Endothelial cell of umbilical vein (primary cell): ENCODE data around the gene ZNF223. TPM values are rescaled to one million over a fixed set of nuclear protein-coding genes. Genes with fewer than 3 reads are reported as not detected.

ENCODE experiments used
- BruUV-seq: library from RNA; stranded (reverse); fragments of 400-500 nt; replicated peaks from 2 replicates; lab custom pipeline; 2021; lab: Mats Ljungman, UMichigan
- CTCF ChIA-PET: fragments of 300-600, 350-600 bp; sonication (Branson Sonifier 250); formaldehyde crosslinking; loops from one replicate; lab custom pipeline; 2021; ENCODE audit warnings: antibody characterized with exemption, inconsistent platforms; lab: Charles Lee
- POLR2A ChIA-PET: fragments of 300-600, 350-600 bp; sonication (Branson Sonifier 250); formaldehyde crosslinking; loops from one replicate; lab custom pipeline; 2021; ENCODE audit warnings: antibody characterized with exemption, inconsistent platforms; lab: Charles Lee
- DNase-seq: peaks from one replicate; pipeline ENCODE4 v3.0.0-alpha.2; 2011; ENCODE audit warnings: low read depth, low spot score
- FAIRE-seq: peaks from 2 replicates; lab custom pipeline; 2011; peaks lifted over from hg19 to GRCh38; lab: Jason Lieb, UNC
- H2AFZ ChIP-seq: 2 replicates; pipeline ENCODE4 v1.6.0; 2012; ENCODE audit warnings: low read depth, low read length, control low read depth, inconsistent platforms
- H3K27ac ChIP-seq: 2 replicates; pipeline ENCODE4 v1.5.1; 2011; ENCODE audit warnings: low read depth, mild to moderate bottlenecking, control low read depth, low read length, moderate library complexity; ENCODE audit not compliant: insufficient read depth
- H3K27me3 ChIP-seq, 2 experiments: 2 replicates each; pipeline versions ENCODE4 v1.6.0 to v1.6.1; 2011; ENCODE audit warnings: low read length in 2 of 2, mixed read lengths in 1 of 2; ENCODE audit not compliant: control insufficient read depth in 2 of 2, insufficient read depth in 2 of 2
- H3K36me3 ChIP-seq, 2 experiments: 2 replicates in 1 of 2; 3 replicates in 1 of 2; pipeline ENCODE4 v1.5.1; 2011; ENCODE audit warnings: low read length in 2 of 2, mild to moderate bottlenecking in 1 of 2, moderate library complexity in 1 of 2; ENCODE audit not compliant: control insufficient read depth in 2 of 2, insufficient read depth in 2 of 2; ENCODE audit errors: extremely low read depth in 1 of 2
- H3K4me1 ChIP-seq: 3 replicates; pipeline ENCODE4 v1.5.1; 2011; ENCODE audit warnings: mild to moderate bottlenecking, low read length; ENCODE audit not compliant: control insufficient read depth, insufficient read depth; ENCODE audit errors: extremely low read depth
- H3K4me2 ChIP-seq: 2 replicates; pipeline ENCODE4 v1.6.1; 2011; ENCODE audit warnings: low read length, control low read depth, mixed read lengths; ENCODE audit not compliant: insufficient read depth
- H3K4me3 ChIP-seq, 3 experiments: fragments of 200-600 bp in 1 of 3; sonication (generic), shearing (Covaris generic) in 1 of 3; replicated peaks in 1 of 3; 2 replicates each; pipeline ENCODE4 v1.5.1; 2011 to 2016; ENCODE audit warnings: control low read depth in 3 of 3, low read length in 3 of 3, mild to moderate bottlenecking in 2 of 3, inconsistent platforms in 1 of 3, low read depth in 1 of 3, moderate library complexity in 1 of 3; ENCODE audit not compliant: insufficient read depth in 1 of 3
- H3K79me2 ChIP-seq: 2 replicates; pipeline ENCODE4 v1.6.0; 2012; ENCODE audit warnings: low read length, inconsistent platforms; ENCODE audit not compliant: control insufficient read depth, insufficient read depth
- H3K9ac ChIP-seq: replicated peaks from 2 replicates; pipeline ENCODE3; 2011; ENCODE audit warnings: low read length, control low read depth; ENCODE audit not compliant: insufficient read depth; ENCODE audit errors: extremely low read depth
- H3K9me1 ChIP-seq: replicated peaks from 3 replicates; pipeline ENCODE4 v1.6.0; 2011; ENCODE audit warnings: mild to moderate bottlenecking, low read length; ENCODE audit not compliant: control insufficient read depth, insufficient read depth; ENCODE audit errors: extremely low read depth
- H3K9me3 ChIP-seq: replicated peaks from 2 replicates; pipeline ENCODE4 v1.5.1; 2012; ENCODE audit warnings: low read length, inconsistent platforms; ENCODE audit not compliant: control insufficient read depth, insufficient read depth
- H4K20me1 ChIP-seq: replicated peaks from 2 replicates; pipeline ENCODE3; 2011; ENCODE audit warnings: mild to moderate bottlenecking, low read length; ENCODE audit not compliant: control insufficient read depth, insufficient read depth; ENCODE audit errors: extremely low read depth
- CTCF ChIP-seq, 2 donors: IDR thresholded peaks; 1 replicate in 1 of 2; 2 replicates in 1 of 2; pipeline ENCODE4 v1.5.1; 2011; ENCODE audit warnings: low read length in 2 of 2, mild to moderate bottlenecking in 2 of 2, moderate library complexity in 2 of 2, control low read depth in 1 of 2, inconsistent platforms in 1 of 2, low read depth in 1 of 2; ENCODE audit not compliant: insufficient read depth in 1 of 2; ENCODE audit errors: extremely low read depth in 1 of 2
- EZH2 ChIP-seq: IDR thresholded peaks from 2 replicates; pipeline ENCODE4 v1.6.1; 2012; ENCODE audit warnings: borderline replicate concordance, low read depth, mild to moderate bottlenecking, moderate library complexity, low read length, inconsistent platforms; ENCODE audit not compliant: severe bottlenecking
- FOS ChIP-seq: IDR thresholded peaks from 2 replicates; pipeline ENCODE4 v1.6.1; 2011; ENCODE audit warnings: mild to moderate bottlenecking, low read length, moderate library complexity, borderline replicate concordance; ENCODE audit not compliant: insufficient read depth
- GATA2 ChIP-seq: IDR thresholded peaks from 2 replicates; pipeline ENCODE4 v1.7.0; 2011; ENCODE audit warnings: low read depth, mild to moderate bottlenecking, moderate library complexity, mixed read lengths, low read length; ENCODE audit not compliant: insufficient read length, insufficient read depth
- JUN ChIP-seq: IDR thresholded peaks from 2 replicates; pipeline ENCODE4 v1.6.1; 2011; ENCODE audit warnings: borderline replicate concordance, low read depth; ENCODE audit not compliant: insufficient read length, insufficient read depth
- MYC ChIP-seq: IDR thresholded peaks from one replicate; pipeline ENCODE4 v1.6.1; 2011; ENCODE audit warnings: mild to moderate bottlenecking, low read depth, low read length
- POLR2A ChIP-seq: IDR thresholded peaks from 2 replicates; pipeline ENCODE4 v1.6.1; 2012; ENCODE audit warnings: low read depth, mild to moderate bottlenecking, control low read depth, low read length
- POLR2AphosphoS5 ChIP-seq: IDR thresholded peaks from 2 replicates; pipeline ENCODE4 v1.6.1; 2012; ENCODE audit warnings: low read depth, mild to moderate bottlenecking, control low read depth, low read length, moderate library complexity; ENCODE audit not compliant: insufficient read depth
- dilution Hi-C: fragments of 300-500 bp; cut with MboI; formaldehyde crosslinking; loops from one replicate; pipeline ENCODE4 v1.15.0; 2019; ENCODE audit warnings: low sequenced_read_pairs; ENCODE audit not compliant: extremely low pct_ligation_motif_present
- intact Hi-C: fragments of 100-400 bp; cut with micrococcal nuclease; formaldehyde crosslinking; loops from one replicate; pipeline ENCODE4 v1.10.0; 2022
- polyA plus RNA-seq, 4 experiments: library from polyadenylated mRNA; depleted of rRNA in 3 of 4; stranded (reverse) in 3 of 4; unstranded in 1 of 4; fragments of >200 nt; gene quantifications; 2 replicates each; pipeline versions ENCODE4 v1.2.1 to v1.2.3, GENCODE V29; 2011 to 2012; ENCODE audit warnings: missing spikeins in 1 of 4
- total RNA-seq: library from RNA; stranded (reverse); gene quantifications from 2 replicates; pipeline ENCODE4 v1.2.3, GENCODE V29; 2021
- TF ChIP-seq, protein P1 (sequence below): IDR thresholded peaks from 2 replicates; pipeline ENCODE4 v1.6.1; 2011; ENCODE audit not compliant: insufficient read depth, insufficient read length

ZNF223 gene
- total and polyA plus RNA-seq, 2 donors (not counting 3 experiments of a cell fraction or from before 2014, with no cell fraction given) = 1.6 to 3.7 TPM

GRCh38 chr19:44107751-44108150 is 55.9 kb downstream of the ZNF223 start:
- intact Hi-C loops = no loop called here
- Histone ChIP-seq H4K20me1 (no peaks in the 10 kb centered on the region), H3K27me3 (no peaks in the 10 kb centered on the region), H3K9me3 (peaks cover 17% of the 10 kb centered on the region), H3K4me1 (no peaks in the 10 kb centered on the region), H2AFZ (no peak overlapping the region), H3K9ac (no peak overlapping the region), H3K4me2 (no peak overlapping the region), H3K79me2 (no peaks in the 10 kb centered on the region), H3K4me3 (no peak overlapping the region), H3K36me3 (peaks cover 5 to 9% of the 10 kb centered on the region in 2 experiments), H3K9me1 (no peaks in the 10 kb centered on the region), H3K27ac (no peak overlapping the region)
- dilution Hi-C loops = no loop called here
- POLR2A ChIA-PET = no interaction called here
- CTCF ChIA-PET = no interaction called here
- DNase-seq (no peak), FAIRE-seq (no peak)
- no peak for TF ChIP-seq CTCF (IDR thresholded peaks at IDR 0.05; ENCODE audit: extremely low read depth in 1 of 2, insufficient read depth in 1 of 2, low read depth in 1 of 2, low read length in 2 of 2)
- no peak for TF ChIP-seq EZH2
- no peak for TF ChIP-seq FOS
- TF ChIP-seq, protein P1, sequence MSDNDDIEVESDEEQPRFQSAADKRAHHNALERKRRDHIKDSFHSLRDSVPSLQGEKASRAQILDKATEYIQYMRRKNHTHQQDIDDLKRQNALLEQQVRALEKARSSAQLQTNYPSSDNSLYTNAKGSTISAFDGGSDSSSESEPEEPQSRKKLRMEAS = no peak
- no peak for TF ChIP-seq POLR2A
- TF ChIP-seq JUN = no peak
- no peak for TF ChIP-seq POLR2AphosphoS5
- no peak for TF ChIP-seq MYC
- TF ChIP-seq GATA2 = no peak
- no TSS peak for BruUV-seq
